Kidney glomerular epithelial cell (primary cell): ENCODE results near the gene ABCC1.
"Not testable (repeated sequence)": the region's sequence is repeated elsewhere in the genome, so short reads cannot be mapped to it uniquely, and the experiment has no call there.

ENCODE experiments used
- DNase-seq: peaks from one replicate; lab custom pipeline; 2025; lab: John Stamatoyannopoulos, UW

ABCC1 gene

GRCh38 chr16:16083421-16084156 is 134.2 kb downstream of the ABCC1 start:
- DNase-seq = peak; percentile 15

- DNase-seq = no peak
These were observed 135.5 kb downstream of the ABCC1 start for GRCh38 chr16:16084874-16085273.

- no peak for DNase-seq
These were observed 137.4 kb downstream of the ABCC1 start for GRCh38 chr16:16086653-16087446.

DNA sequence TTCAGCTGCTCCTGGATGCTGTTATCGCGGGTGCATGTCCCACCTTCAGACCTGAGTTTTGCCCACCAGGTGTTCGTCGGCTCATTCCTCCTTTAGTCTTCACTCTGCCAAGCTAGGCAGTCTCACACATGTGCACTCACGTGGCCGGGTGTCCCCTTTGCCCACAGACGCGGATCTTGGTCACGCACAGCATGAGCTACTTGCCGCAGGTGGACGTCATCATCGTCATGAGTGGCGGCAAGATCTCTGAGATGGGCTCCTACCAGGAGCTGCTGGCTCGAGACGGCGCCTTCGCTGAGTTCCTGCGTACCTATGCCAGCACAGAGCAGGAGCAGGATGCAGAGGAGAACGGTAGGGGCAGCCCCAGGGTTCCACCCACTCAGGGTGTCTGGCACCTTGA is 140.8 kb downstream of the ABCC1 start:
- no peak for DNase-seq

DNA sequence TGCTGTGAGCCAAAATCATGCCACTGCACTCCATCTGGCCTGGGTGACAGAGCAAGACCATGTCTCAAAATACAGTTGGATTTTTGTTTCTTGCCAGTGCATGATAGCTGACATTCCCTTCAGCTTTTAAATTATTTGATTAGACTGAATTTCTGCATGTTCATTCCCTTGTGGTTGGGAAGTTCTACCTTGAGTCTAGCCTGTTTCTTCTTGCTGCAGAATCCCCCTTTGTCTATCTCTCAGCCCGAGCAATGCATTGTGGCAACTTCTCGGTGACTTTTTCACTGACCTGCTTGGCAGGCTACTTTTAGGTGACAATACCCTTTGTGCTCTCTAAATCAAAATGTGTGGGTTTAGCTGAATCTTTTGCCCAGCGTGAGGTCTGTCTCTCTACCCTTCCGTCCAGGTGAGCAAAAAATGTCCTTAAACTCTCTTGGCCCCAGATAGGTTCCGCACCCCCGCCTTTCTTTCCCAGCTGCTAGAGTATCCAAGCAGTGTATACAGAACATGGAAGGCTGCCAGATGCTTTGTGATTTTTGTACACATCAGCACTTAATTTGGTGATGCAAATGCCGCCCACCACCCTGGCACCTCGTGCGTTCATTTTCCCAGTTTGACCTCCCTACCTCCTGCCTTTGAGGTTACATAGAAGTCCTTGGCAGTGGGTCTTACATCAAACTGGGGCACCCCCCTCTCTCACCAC is 143.7 kb downstream of the ABCC1 start:
- DNase-seq = peak; percentile 0

DNA sequence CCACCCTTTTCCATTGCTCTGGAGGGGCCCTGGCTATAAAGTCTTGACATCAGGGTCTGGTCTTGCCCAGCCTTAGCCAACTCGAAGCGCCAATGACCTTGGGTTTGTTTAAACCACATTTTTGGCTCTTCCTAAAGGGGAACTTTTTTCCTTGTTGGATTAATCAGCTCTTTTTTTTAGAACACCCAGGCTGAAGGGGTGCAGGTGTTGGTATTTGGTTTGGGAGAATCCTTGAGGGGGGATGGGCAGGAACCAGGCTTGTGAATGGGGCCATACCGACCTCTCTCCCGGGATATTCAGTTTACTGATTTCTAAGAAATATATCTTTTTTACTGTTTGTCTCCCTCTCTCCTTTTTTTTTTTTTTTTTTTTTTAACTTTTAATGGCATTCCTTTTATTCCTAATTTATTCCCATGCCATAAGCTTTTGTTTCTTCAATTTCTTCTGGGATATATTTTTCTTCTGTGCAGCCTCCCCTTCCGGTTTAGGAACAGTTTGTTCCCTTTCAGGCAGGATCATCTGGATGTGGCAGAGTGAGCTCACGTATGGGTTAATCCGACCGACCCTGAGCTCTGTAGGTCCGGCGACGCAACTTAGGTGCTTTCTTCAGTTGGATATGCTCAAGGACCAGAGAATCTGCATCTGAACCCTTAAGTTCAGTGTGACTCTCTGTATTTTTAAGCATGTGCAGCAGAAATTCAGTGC is 144.4 kb downstream of the ABCC1 start:
- DNase-seq = no peak

GRCh38 chr16:16095646-16096045 is 146.2 kb downstream of the ABCC1 start:
- no peak for DNase-seq

DNA sequence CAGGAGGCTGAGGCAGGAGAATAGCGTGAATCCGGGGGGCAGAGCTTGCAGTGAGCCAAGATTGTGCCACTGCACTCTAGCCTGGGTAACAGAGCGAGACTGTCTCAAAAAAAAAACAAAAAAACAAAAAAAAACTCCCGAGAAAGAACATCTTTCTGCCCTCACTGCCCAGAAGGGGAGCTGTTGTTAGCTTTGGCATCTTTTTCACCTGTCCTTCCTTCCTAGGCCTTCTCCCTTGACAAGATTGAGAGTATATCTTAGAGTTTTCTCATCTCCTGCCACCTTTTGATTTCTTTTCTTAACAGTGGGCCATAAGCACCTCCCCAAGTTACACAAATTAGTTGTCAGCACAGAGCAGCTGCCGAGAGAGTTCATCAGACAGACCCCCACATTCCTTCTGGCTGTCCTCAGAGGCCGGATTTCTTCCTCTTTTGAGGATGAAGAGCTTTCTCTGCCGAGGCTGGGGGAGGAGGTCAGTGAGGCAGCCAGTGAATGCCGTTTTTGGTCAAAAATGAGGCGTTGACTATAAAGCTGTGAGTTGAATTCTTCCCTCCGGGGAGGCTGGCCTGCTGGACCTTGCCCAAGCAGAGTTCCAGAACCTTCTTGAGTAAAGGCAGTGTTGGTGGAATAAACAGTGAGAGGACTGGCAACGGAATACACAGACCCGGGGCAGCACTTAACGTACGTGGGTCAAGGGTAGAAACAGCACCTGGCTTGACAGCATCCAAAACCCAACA is 146.9 kb downstream of the ABCC1 start:
- peak; percentile 50 for DNase-seq

GRCh38 chr16:16096858-16097213 is 147.4 kb downstream of the ABCC1 start:
- no peak for DNase-seq

- no peak for DNase-seq
These were observed 149.9 kb downstream of the ABCC1 start for GRCh38 chr16:16099320-16099719.

DNA sequence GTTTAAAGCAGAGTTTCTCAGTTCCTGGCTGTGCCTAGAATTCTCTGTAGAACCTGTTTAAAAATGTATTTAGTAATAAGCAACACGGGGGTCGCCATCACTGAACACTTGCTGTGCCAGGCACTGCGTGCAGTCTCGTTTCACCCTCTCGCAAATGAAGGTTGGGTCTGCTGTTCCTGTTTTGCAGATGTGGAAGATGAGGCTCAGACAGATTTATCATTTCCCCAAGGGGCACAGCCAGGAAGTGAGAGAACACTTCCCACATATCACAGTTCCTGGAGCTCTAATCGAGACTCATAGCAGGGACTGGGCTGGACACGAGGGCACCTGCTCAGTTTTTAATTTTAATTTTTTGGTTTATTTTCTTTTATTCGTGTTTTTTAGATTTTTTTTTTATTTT is 151.2 kb downstream of the ABCC1 start:
- no peak for DNase-seq

DNA sequence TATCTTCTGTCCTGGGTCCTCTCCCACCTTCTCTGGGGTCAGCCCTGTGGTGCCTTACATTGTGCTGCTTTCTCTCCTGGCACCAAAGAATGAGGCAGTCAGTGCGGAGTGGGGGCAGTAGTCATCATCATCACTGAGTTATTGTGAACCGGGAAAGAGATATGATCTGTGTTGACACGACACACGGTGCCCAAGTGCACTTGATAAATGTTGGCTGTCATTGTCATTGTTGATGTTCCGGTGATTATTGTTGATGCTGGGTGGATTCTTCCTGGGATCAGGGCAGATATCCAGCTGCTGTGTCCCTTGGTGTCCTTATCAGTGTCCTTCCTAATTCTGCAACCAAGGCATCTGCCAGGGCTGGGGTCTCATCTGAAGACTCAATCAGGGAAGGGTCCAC is 152.2 kb downstream of the ABCC1 start:
- no peak for DNase-seq

- DNase-seq = no peak
These were observed 153.3 kb downstream of the ABCC1 start for GRCh38 chr16:16102738-16103137.

DNA sequence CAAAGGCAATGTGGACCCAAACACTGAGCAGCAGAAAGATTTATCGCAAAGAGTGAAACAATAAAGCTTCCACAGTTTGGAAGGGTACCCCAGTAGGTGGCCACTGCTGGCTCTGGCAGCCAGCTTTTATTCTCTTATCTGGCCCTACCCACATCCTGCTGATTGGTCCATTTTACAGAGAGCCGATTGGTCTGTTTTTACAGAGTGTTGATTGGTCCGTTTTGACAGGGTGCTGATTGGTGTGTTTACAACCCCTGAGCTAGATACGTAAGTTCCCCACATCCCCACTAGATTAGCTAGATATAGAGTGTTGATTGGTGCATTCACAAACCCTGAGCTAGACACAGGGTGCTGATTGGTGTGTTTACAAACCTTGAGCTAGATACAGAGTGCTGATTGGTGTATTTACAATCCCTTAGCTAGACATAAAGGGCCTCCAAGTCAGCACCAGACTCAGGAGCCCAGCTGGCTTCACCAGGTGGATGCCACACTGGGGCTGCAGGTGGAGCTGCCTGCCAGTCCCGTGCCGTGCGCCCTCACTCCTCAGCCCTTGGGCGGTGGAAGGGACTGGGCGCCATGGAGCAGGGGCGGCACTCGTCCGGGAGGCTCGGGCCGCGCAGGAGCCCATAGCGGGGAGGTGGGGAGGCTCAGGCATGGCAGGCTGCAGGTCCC is 154.9 kb downstream of the ABCC1 start:
- DNase-seq = not testable (repeated sequence)

DNA sequence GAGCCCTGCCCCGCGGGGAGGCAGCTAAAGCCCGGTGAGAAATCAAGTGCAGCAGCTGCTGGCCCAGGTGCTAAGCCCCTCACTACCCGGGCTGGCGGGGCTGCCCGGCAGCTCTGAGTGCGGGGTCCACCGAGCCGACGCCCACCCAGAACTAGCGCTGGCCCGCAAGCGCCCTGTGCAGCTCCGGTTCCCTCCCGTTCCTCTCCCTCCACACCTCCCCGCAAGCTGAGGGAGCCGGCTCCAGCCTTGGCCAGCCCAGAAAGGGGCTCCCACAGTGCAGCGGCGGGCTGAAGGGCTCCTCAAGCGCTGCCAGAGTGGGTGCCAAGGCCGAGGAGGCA is 155.4 kb downstream of the ABCC1 start:
- DNase-seq = not testable (repeated sequence)

GRCh38 chr16:16105646-16106045 is 156.2 kb downstream of the ABCC1 start:
- DNase-seq = no peak

DNA sequence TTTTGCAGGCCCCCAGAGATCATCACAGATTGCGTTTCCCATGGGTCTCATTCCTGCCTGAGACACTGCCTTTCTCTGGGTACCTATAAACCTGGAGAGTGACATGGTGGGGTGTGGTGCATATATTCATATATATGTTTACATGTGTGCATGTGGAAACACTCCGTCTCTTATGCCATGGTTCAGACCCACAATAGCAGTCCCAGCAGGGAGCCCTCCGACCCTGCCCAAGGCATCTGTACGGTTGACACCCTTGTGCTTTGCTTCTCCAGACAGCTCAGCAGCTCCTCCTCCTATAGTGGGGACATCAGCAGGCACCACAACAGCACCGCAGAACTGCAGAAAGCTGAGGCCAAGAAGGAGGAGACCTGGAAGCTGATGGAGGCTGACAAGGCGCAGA is 157.1 kb downstream of the ABCC1 start:
- no peak for DNase-seq

DNA sequence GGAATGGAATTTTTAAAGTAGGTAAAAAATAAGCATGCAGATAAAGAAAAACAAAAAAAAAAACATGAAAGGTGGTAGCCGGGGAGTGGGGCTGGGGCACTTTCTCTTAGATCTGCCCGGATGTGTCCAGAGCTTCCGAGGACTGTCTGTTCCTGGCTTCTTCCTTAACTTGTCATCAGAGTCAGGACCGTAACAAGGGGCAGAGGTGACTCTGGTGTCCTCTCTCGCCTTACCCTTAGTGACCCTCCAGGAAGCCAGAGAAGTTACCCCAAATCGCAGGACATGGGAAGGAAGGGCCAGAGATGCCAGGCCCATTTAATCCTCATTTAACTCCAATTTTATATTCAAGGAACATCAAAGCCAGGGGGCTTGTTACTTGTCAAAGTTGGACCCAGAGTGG is 158.4 kb downstream of the ABCC1 start:
- DNase-seq = no peak

- DNase-seq = no peak
These were observed 159.3 kb downstream of the ABCC1 start for GRCh38 chr16:16108759-16109158.

DNA sequence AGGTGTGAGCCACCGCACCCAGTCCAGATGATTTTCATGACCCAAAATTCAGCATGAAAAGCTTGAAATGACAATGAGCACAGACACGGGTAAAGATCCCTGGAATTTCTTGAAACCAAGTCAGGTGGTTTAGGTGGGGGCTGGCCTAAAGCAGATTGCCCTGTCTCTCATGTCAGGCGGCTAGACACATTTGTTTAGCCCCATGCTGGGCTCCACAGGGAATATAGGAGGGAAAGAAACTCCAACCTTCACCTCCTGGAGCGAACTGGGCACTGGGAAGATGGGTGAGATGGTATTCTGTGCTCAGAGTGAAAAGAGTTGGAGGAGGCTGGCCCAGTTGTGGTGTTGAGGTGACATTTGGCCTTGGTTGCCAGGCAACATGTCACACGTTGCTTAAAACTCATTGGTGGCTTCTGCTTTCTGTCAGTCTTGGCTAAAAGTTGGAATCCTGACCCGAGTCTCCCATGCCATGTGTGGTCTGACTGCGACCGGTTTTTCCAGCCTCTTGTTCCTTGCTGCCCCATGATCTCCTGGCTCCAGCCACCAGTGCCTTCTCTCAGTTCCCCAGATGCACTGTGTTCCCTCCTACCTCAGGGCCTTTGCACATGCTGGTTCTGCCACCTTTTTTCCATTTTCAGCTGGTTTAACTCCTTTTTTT is 160.2 kb downstream of the ABCC1 start:
- no peak for DNase-seq

DNA sequence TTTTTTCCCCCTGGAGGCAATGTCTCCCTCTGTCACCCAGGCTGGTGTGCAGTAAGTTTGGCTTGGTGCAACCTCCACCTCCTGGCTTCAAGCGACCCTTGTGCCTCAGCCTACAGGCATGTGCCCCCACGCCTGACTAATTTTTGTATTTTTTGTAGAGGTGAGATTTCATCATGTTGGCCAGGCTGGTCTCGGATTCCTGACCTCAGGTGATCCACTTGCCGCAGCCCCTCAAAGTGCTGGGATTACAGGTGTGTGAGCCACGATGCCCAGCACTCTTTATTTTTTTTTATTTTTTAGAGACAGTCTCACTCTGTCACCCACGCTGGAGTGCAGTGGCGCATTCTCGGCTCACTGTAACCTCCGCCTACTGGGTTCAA is 160.7 kb downstream of the ABCC1 start:
- DNase-seq = no peak
